GM12892 (cell line): ENCODE results near the gene SHROOM2.

Experiments
- POLR2A ChIP-seq: IDR thresholded peaks from 2 replicates; pipeline ENCODE4 v1.6.1; 2011; ENCODE audit warnings: low read depth, low read length, control low read depth
- POLR2AphosphoS5 ChIP-seq: IDR thresholded peaks from 2 replicates; pipeline ENCODE4 v1.6.1; 2011; ENCODE audit warnings: low read depth, low read length, control low read depth
- TAF1 ChIP-seq: IDR thresholded peaks from 2 replicates; pipeline ENCODE4 v1.6.1; 2011; ENCODE audit warnings: low read depth, mild to moderate bottlenecking, control low read depth, low read length, borderline replicate concordance

DNA sequence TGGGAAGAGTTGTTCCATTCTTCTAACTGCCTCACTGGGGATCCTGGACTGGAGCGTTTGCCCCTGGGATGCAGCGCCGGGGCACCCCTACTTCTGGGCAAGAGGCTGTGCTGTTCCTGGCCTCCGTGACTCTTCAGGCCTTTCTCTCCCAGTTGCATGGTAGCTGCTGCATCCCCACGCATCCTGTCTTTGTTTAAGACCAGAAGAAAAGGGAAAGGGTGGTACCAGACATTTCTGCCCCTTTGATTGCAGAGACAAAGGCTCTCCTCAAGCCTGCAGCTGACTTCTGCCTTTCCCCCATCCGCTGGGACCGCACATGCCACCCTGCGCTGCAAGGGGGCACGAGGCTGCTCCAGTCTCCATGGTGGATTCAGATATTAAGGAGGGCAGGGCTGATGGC lies 70.4 kb downstream of the SHROOM2 start:
- no peak for TF ChIP-seq POLR2AphosphoS5
- no peak for TF ChIP-seq POLR2A
- no peak for TF ChIP-seq TAF1
